Measurements from ENCODE around the gene PHF2.

Gene PHF2

DNA sequence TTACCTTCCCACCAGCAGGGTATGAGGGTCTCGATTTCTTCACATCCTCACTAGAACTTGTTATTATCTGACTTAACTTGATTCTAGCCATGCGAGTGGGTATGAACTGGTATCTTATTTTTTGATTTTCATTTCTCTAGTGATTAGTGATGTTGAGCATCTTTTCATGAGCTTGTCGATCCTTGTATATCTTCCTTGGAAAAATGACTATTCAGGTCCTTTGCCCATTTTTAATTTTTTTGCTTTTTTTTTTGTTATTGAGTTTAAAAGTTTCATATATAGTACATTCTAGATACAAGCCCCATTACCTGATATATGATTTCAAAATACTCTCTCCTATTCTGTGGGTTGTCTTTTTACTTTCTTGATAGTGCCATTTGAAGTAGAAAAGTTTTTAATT lies 61.5 kb downstream of the PHF2 start:
- H3K9ac ChIP-seq (ENCODE audit: low read depth in 1 of 2, low read length in 2 of 2) = no peak overlapping the region
- H3K36me3 ChIP-seq (ENCODE audit: control insufficient read depth in 1 of 2, insufficient read depth in 2 of 2, low read length in 2 of 2) = peaks cover 24 to 52% of the 10 kb centered on the region in 2 donors
- no peaks in the 10 kb centered on the region for H3K4me1 ChIP-seq (ENCODE audit: control insufficient read depth in 1 of 2, insufficient read depth in 2 of 2, low read length in 2 of 2)
- H3K27me3 ChIP-seq (ENCODE audit: control insufficient read depth in 1 of 2, insufficient read depth in 2 of 2, low read length in 2 of 2) = no peaks in the 10 kb centered on the region
- H3K9me3 ChIP-seq (ENCODE audit: control insufficient read depth in 1 of 2, low read length in 2 of 2) = peaks cover 0 to 7% of the 10 kb centered on the region in 2 donors
- no peak overlapping the region for H3K27ac ChIP-seq (ENCODE audit: low read depth, low read length)
- H3K4me3 ChIP-seq (ENCODE audit: low read depth in 1 of 2, low read length in 2 of 2) = no peak overlapping the region

- no peaks in the 10 kb centered on the region for H3K4me1 ChIP-seq (ENCODE audit: control insufficient read depth in 1 of 2, insufficient read depth in 2 of 2, low read length in 2 of 2)
- H3K36me3 ChIP-seq (ENCODE audit: control insufficient read depth in 1 of 2, insufficient read depth in 2 of 2, low read length in 2 of 2) = peaks cover 19 to 52% of the 10 kb centered on the region in 2 donors
- H3K27me3 ChIP-seq (ENCODE audit: control insufficient read depth in 1 of 2, insufficient read depth in 2 of 2, low read length in 2 of 2) = no peaks in the 10 kb centered on the region
- peaks cover 0 to 7% of the 10 kb centered on the region in 2 donors for H3K9me3 ChIP-seq (ENCODE audit: control insufficient read depth in 1 of 2, low read length in 2 of 2)
- H3K9ac ChIP-seq (ENCODE audit: low read depth in 1 of 2, low read length in 2 of 2) = no peak overlapping the region
- no peak overlapping the region for H3K4me3 ChIP-seq (ENCODE audit: low read depth in 1 of 2, low read length in 2 of 2)
- no peak overlapping the region for H3K27ac ChIP-seq (ENCODE audit: low read depth, low read length)
These were observed 63.6 kb downstream of the PHF2 start for GRCh38 chr9:93640027-93640426.

- Histone ChIP-seq H3K4me1 (ENCODE audit: control insufficient read depth in 1 of 2, insufficient read depth in 2 of 2, low read length in 2 of 2) (no peaks in the 10 kb centered on the region), H3K27ac (ENCODE audit: low read depth, low read length) (no peak overlapping the region), H3K36me3 (ENCODE audit: control insufficient read depth in 1 of 2, insufficient read depth in 2 of 2, low read length in 2 of 2) (peaks cover 14 to 45% of the 10 kb centered on the region in 2 donors), H3K9me3 (ENCODE audit: control insufficient read depth in 1 of 2, low read length in 2 of 2) (peaks cover 0 to under 1% of the 10 kb centered on the region in 2 donors), H3K9ac (ENCODE audit: low read depth in 1 of 2, low read length in 2 of 2) (no peak overlapping the region), H3K27me3 (ENCODE audit: control insufficient read depth in 1 of 2, insufficient read depth in 2 of 2, low read length in 2 of 2) (no peaks in the 10 kb centered on the region), H3K4me3 (ENCODE audit: low read depth in 1 of 2, low read length in 2 of 2) (no peak overlapping the region)
These were observed 66.6 kb downstream of the PHF2 start for GRCh38 chr9:93642961-93643360.

DNA sequence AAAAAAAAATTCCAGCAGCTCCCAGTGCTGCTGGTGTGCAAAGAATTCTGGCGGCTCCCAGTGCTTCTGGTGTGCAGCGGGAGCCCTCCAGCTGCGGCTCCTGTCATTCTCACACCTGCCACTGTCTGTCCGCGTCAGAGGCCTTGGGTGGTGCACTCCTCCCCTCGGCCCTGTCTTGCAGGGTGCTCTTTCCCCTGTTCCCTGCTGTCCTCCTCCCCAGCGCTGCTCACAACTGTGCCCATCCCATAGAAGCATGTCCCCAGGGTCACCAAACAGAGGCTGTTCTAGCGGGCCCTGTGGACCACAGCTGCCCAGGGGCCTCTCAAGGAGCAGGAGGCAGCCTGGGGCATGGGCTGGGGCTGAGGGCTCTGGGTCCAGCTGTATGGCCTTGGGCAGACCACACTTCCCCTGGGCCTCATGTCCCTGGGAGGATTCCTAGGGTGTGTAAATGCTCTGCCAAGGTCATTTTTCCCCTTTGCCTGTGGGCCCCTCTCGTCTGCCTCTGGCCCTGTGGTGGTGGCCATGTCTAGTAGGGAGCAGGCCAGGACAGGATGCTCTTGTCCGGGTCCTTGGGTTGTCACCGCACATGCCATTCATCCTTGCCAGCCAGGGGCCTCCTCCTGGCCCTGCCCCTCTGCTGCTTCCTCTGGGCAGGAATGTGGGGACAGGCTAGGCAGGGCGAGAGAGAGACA lies 68.2 kb downstream of the PHF2 start:
- no peaks in the 10 kb centered on the region for H3K9me3 ChIP-seq (ENCODE audit: control insufficient read depth in 1 of 2, low read length in 2 of 2)
- H3K4me1 ChIP-seq (ENCODE audit: control insufficient read depth in 1 of 2, insufficient read depth in 2 of 2, low read length in 2 of 2) = no peaks in the 10 kb centered on the region
- H3K4me3 ChIP-seq (ENCODE audit: low read depth in 1 of 2, low read length in 2 of 2) = no peak overlapping the region
- H3K9ac ChIP-seq (ENCODE audit: low read depth in 1 of 2, low read length in 2 of 2) = no peak overlapping the region
- no peaks in the 10 kb centered on the region for H3K27me3 ChIP-seq (ENCODE audit: control insufficient read depth in 1 of 2, insufficient read depth in 2 of 2, low read length in 2 of 2)
- H3K27ac ChIP-seq (ENCODE audit: low read depth, low read length) = no peak overlapping the region
- H3K36me3 ChIP-seq (ENCODE audit: control insufficient read depth in 1 of 2, insufficient read depth in 2 of 2, low read length in 2 of 2) = peaks cover 14 to 56% of the 10 kb centered on the region in 2 donors

DNA sequence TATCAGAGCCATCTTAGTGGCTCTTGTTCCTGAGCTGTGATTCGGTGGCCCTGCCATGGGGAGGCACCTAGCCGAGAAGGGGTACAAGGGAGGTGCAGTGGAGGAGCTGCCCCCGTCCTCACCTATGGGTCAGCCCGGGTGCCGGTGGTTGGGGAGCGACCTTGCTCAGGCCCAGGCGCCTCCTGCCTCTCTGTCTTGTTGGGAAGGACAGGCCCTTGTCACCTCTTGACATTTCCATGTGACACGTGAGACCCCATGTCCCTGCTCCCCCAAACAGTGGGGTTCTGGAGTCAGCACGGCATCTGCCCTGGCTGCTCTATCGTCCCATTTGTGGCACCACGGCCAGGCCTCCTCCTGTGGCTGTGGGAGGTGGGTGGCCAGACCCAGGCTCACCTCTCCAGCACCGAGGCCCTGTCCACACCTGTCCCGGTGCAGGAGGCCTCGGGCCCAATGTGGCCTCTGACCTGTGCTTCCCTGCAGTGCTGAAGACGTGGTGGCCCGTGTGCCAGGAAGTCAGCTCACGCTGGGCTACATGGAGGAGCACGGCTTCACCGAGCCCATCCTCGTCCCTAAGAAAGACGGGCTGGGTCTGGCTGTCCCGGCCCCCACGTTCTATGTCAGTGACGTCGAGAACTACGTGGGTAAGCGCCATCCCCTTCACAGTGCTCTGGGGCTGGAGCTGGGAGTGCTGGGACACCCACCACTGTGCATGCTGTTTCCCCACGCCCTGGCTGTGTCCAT lies 68.9 kb downstream of the PHF2 start:
- Histone ChIP-seq H3K27me3 (ENCODE audit: control insufficient read depth in 1 of 2, insufficient read depth in 2 of 2, low read length in 2 of 2) (no peaks in the 10 kb centered on the region), H3K36me3 (ENCODE audit: control insufficient read depth in 1 of 2, insufficient read depth in 2 of 2, low read length in 2 of 2) (peaks cover 18 to 61% of the 10 kb centered on the region in 2 donors), H3K27ac (ENCODE audit: low read depth, low read length) (no peak overlapping the region), H3K9ac (ENCODE audit: low read depth in 1 of 2, low read length in 2 of 2) (no peak overlapping the region), H3K4me1 (ENCODE audit: control insufficient read depth in 1 of 2, insufficient read depth in 2 of 2, low read length in 2 of 2) (no peaks in the 10 kb centered on the region), H3K4me3 (ENCODE audit: low read depth in 1 of 2, low read length in 2 of 2) (no peak overlapping the region), H3K9me3 (ENCODE audit: control insufficient read depth in 1 of 2, low read length in 2 of 2) (no peaks in the 10 kb centered on the region)

GRCh38 chr9:93645921-93646639 lies 69.7 kb downstream of the PHF2 start:
- Histone ChIP-seq H3K36me3 (ENCODE audit: control insufficient read depth in 1 of 2, insufficient read depth in 2 of 2, low read length in 2 of 2) (peaks cover 18 to 69% of the 10 kb centered on the region in 2 donors), H3K4me3 (ENCODE audit: low read depth in 1 of 2, low read length in 2 of 2) (no peak overlapping the region), H3K9ac (ENCODE audit: low read depth in 1 of 2, low read length in 2 of 2) (no peak overlapping the region), H3K27ac (ENCODE audit: low read depth, low read length) (no peak overlapping the region), H3K27me3 (ENCODE audit: control insufficient read depth in 1 of 2, insufficient read depth in 2 of 2, low read length in 2 of 2) (no peaks in the 10 kb centered on the region), H3K4me1 (ENCODE audit: control insufficient read depth in 1 of 2, insufficient read depth in 2 of 2, low read length in 2 of 2) (no peaks in the 10 kb centered on the region), H3K9me3 (ENCODE audit: control insufficient read depth in 1 of 2, low read length in 2 of 2) (no peaks in the 10 kb centered on the region)

DNA sequence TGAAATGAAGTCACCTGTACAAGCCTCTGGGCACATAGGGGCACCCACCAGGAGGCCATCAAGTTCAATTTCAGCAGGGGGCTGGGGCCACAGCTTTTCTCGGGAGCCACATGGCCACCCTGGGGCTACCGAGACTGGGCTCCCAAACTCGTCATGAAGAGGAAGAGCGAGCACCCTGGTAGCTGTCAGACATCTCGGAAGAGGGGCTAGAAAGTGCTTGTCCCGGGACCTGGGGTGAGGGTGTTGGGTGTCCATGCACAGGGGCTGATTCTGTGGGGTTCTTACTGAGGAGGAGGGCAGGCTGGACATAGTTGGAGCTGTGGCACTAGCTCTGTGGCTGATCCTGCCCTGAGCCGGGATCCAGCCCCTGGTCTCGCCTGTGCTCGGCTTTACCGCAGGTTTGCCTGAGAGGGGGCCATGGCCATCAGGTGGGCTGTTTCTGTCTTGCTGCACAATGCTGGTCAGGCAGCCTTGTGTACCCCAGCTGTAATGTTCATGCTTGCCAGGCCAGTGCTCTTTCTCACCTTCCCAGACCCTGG lies 70.3 kb downstream of the PHF2 start:
- Histone ChIP-seq H3K36me3 (ENCODE audit: control insufficient read depth in 1 of 2, insufficient read depth in 2 of 2, low read length in 2 of 2) (peaks cover 22 to 75% of the 10 kb centered on the region in 2 donors), H3K4me3 (ENCODE audit: low read depth in 1 of 2, low read length in 2 of 2) (no peak overlapping the region), H3K4me1 (ENCODE audit: control insufficient read depth in 1 of 2, insufficient read depth in 2 of 2, low read length in 2 of 2) (no peaks in the 10 kb centered on the region), H3K9ac (ENCODE audit: low read depth in 1 of 2, low read length in 2 of 2) (no peak overlapping the region), H3K27ac (ENCODE audit: low read depth, low read length) (no peak overlapping the region), H3K9me3 (ENCODE audit: control insufficient read depth in 1 of 2, low read length in 2 of 2) (no peaks in the 10 kb centered on the region), H3K27me3 (ENCODE audit: control insufficient read depth in 1 of 2, insufficient read depth in 2 of 2, low read length in 2 of 2) (no peaks in the 10 kb centered on the region)

DNA sequence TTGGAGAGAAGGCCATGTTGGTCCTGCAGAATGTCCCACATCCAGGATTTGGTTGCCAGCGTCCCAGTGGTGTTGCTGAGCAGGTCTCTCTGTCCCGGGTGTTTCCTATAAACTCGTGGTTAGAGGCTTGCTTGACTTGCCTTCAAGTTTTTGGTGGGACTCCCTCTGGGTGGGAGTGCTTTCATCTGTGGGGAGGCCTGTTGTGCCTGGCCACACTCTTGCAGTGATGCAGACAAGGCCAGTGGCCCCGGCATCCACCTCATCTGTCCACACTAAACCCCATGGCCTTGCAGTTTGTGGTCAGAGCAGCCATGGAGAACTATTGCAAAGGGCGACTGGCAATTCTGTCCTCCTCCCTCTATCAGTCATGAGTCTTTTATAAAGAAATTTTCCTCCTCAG lies 71.8 kb downstream of the PHF2 start:
- Histone ChIP-seq H3K36me3 (ENCODE audit: control insufficient read depth in 1 of 2, insufficient read depth in 2 of 2, low read length in 2 of 2) (peaks cover 22 to 81% of the 10 kb centered on the region in 2 donors), H3K4me1 (ENCODE audit: control insufficient read depth in 1 of 2, insufficient read depth in 2 of 2, low read length in 2 of 2) (no peaks in the 10 kb centered on the region), H3K9ac (ENCODE audit: low read depth in 1 of 2, low read length in 2 of 2) (no peak overlapping the region), H3K4me3 (ENCODE audit: low read depth in 1 of 2, low read length in 2 of 2) (no peak overlapping the region), H3K27ac (ENCODE audit: low read depth, low read length) (no peak overlapping the region), H3K9me3 (ENCODE audit: control insufficient read depth in 1 of 2, low read length in 2 of 2) (no peaks in the 10 kb centered on the region), H3K27me3 (ENCODE audit: control insufficient read depth in 1 of 2, insufficient read depth in 2 of 2, low read length in 2 of 2) (no peaks in the 10 kb centered on the region)

GRCh38 chr9:93648836-93649235 lies 72.5 kb downstream of the PHF2 start:
- Histone ChIP-seq H3K9me3 (ENCODE audit: control insufficient read depth in 1 of 2, low read length in 2 of 2) (no peaks in the 10 kb centered on the region), H3K4me1 (ENCODE audit: control insufficient read depth in 1 of 2, insufficient read depth in 2 of 2, low read length in 2 of 2) (no peaks in the 10 kb centered on the region), H3K4me3 (ENCODE audit: low read depth in 1 of 2, low read length in 2 of 2) (no peak overlapping the region), H3K36me3 (ENCODE audit: control insufficient read depth in 1 of 2, insufficient read depth in 2 of 2, low read length in 2 of 2) (peaks cover 22 to 81% of the 10 kb centered on the region in 2 donors), H3K27me3 (ENCODE audit: control insufficient read depth in 1 of 2, insufficient read depth in 2 of 2, low read length in 2 of 2) (no peaks in the 10 kb centered on the region), H3K27ac (ENCODE audit: low read depth, low read length) (no peak overlapping the region), H3K9ac (ENCODE audit: low read depth in 1 of 2, low read length in 2 of 2) (no peak overlapping the region)
